PFSK-1 (cell line): Measurements from ENCODE around the gene LARP4B.

Experiments used
- FOXP2 ChIP-seq: optimal IDR thresholded peaks from 2 replicates; pipeline ENCODE3; 2011; ENCODE audit warnings: borderline replicate concordance, control low read depth, inconsistent platforms; ENCODE audit not compliant: insufficient read depth; ENCODE audit errors: extremely low read length, extremely low read depth
- POLR2AphosphoS5 ChIP-seq: IDR thresholded peaks from 2 replicates; pipeline ENCODE4 v1.6.1; 2012; ENCODE audit warnings: low read depth, mild to moderate bottlenecking, control low read depth, low read length, moderate library complexity
- SIN3A ChIP-seq: IDR thresholded peaks from 2 replicates; pipeline ENCODE4 v1.6.1; 2012; ENCODE audit warnings: mild to moderate bottlenecking, low read length, moderate library complexity, borderline replicate concordance; ENCODE audit not compliant: insufficient read depth
- TAF1 ChIP-seq: IDR thresholded peaks from 2 replicates; pipeline ENCODE4 v1.6.1; 2012; ENCODE audit warnings: low read length, control low read depth, borderline replicate concordance; ENCODE audit not compliant: insufficient read depth
- TF ChIP-seq, protein P1 (sequence below), 2 experiments: IDR thresholded peaks; 2 replicates each; pipeline versions ENCODE4 v1.6.1 to v1.8.0; 2011 to 2012; ENCODE audit warnings: low read depth in 2 of 2, low read length in 2 of 2, control low read depth in 1 of 2, inconsistent platforms in 1 of 2, mild to moderate bottlenecking in 1 of 2, moderate library complexity in 1 of 2; ENCODE audit not compliant: insufficient read depth in 1 of 2

Gene LARP4B

DNA sequence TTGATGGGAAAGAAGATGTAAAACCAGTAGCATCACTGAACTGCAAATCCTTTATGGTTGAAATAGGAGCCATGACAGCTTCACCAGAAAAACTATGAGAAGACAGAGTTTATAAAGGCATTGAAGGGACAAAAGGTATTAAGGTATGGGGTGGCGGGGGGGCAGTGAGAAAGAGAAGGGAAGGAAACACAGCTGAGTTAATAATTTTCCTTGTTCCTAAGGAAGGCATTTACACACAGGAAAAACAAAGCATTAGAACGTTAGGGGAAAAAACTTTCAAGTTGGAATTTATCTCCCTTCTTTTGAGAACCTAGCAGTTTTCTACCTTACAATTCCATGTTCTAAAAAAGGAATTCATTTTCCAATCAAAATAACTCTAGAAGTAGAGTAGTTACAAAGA is 4.4 kb downstream of the LARP4B start:
- no peak for TF ChIP-seq POLR2AphosphoS5
- no peak for TF ChIP-seq FOXP2
- TF ChIP-seq, protein P1, sequence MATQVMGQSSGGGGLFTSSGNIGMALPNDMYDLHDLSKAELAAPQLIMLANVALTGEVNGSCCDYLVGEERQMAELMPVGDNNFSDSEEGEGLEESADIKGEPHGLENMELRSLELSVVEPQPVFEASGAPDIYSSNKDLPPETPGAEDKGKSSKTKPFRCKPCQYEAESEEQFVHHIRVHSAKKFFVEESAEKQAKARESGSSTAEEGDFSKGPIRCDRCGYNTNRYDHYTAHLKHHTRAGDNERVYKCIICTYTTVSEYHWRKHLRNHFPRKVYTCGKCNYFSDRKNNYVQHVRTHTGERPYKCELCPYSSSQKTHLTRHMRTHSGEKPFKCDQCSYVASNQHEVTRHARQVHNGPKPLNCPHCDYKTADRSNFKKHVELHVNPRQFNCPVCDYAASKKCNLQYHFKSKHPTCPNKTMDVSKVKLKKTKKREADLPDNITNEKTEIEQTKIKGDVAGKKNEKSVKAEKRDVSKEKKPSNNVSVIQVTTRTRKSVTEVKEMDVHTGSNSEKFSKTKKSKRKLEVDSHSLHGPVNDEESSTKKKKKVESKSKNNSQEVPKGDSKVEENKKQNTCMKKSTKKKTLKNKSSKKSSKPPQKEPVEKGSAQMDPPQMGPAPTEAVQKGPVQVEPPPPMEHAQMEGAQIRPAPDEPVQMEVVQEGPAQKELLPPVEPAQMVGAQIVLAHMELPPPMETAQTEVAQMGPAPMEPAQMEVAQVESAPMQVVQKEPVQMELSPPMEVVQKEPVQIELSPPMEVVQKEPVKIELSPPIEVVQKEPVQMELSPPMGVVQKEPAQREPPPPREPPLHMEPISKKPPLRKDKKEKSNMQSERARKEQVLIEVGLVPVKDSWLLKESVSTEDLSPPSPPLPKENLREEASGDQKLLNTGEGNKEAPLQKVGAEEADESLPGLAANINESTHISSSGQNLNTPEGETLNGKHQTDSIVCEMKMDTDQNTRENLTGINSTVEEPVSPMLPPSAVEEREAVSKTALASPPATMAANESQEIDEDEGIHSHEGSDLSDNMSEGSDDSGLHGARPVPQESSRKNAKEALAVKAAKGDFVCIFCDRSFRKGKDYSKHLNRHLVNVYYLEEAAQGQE (IDR thresholded peaks at IDR 0.05; ENCODE audit: insufficient read depth in 1 of 2, low read depth in 2 of 2, low read length in 2 of 2), result no peak
- TF ChIP-seq SIN3A, result no peak
- no peak for TF ChIP-seq TAF1

DNA sequence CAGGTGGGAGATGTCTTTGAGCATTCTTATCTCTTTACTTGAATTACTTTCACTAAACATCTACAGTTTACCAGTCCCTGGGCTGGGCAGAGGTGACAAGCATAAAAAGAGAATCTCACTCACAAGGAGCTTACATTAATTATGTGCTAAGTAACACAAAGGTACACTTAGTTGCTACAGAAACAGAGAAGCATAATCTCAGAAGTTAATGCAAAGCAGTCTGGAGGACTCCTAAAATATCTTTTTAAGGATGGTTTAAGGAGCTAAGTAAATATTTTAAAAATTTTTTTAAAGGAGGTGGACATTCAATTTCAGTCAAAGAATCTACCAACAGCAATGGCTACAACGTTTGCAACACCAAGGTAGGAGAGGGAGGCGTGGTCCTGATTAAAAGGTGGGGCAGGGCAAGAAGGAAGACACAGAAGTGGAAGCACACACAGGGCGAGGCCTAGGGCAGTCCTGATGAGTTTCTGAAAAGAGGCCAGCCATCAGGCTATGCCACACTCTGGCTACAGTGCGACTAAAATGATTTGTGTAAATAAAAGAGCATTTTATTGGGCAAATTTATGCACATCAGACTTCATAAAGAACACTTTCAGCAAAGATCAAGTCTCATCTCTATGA is 5.3 kb downstream of the LARP4B start:
- TF ChIP-seq FOXP2 (no peak), SIN3A (no peak), POLR2AphosphoS5 (no peak), TAF1 (no peak)
- TF ChIP-seq, protein P1 (IDR thresholded peaks at IDR 0.05; ENCODE audit: insufficient read depth in 1 of 2, low read depth in 2 of 2, low read length in 2 of 2), result no peak

DNA sequence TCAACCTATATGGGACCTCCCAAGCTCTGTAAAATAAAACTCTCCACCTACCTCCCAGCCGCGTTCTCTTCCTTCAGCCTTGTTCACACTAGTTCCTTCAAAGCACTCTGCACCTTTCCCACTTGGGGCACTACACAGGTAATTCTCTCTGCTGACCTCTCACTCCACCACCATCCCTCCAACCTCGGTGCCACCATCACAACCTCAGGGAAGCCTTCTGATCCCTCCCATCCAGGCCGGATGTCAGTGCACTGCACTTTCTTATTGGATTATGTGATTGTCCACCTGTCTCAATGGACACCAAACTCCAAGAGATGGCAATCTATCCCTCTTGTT is 7.0 kb downstream of the LARP4B start:
- TF ChIP-seq, protein P1 (IDR thresholded peaks at IDR 0.05; ENCODE audit: insufficient read depth in 1 of 2, low read depth in 2 of 2, low read length in 2 of 2), result no peak
- TF ChIP-seq TAF1 (no peak), FOXP2 (no peak), SIN3A (no peak), POLR2AphosphoS5 (no peak)

DNA sequence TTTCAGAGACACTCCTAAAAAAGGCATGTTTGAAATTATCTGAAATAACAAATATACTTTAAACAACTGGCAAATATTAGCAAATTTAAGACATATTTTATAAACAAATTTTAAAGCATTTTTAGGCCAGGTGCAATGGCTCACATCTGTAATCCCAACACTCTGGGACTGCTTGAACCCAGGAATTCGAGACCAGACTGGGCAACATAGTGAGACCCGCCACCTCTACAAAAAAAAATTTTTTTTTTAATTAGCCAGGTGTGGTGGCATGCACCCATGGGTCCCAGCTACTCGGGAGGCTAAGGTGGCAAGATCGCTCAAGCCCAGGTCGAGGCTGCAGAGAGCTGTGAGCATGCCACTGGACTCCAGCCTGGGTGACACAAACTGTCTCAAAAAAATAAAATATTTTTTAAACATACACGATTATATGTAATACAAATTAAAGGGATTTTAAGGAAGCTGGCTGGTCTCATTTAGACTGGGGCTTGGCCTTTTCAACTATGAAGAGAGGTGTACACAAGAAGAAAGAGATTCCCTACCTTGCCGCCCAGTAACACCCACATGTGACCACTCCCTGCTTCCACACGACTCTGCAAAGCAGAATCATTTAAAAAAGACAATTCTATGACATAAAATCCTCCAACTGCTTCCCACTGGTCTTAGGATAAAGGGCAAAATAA is 7.5 kb downstream of the LARP4B start:
- no peak for TF ChIP-seq POLR2AphosphoS5
- no peak for TF ChIP-seq TAF1
- TF ChIP-seq, protein P1 (IDR thresholded peaks at IDR 0.05; ENCODE audit: insufficient read depth in 1 of 2, low read depth in 2 of 2, low read length in 2 of 2), result no peak
- no peak for TF ChIP-seq SIN3A
- no peak for TF ChIP-seq FOXP2
